GM23338 (cell line): ENCODE measurements around the gene SLAMF9.

ENCODE experiments used
- EZH2 ChIP-seq: fragments of 200-600 bp; sonication (generic); IDR thresholded peaks from one replicate; pipeline ENCODE4 v1.8.0; 2017; ENCODE audit warnings: antibody characterized with exemption, mild to moderate bottlenecking, low read depth; ENCODE audit not compliant: unreplicated experiment
- EZH2phosphoT487 ChIP-seq: fragments of 200-600 bp; sonication (generic); IDR thresholded peaks from one replicate; pipeline ENCODE4 v1.8.1; 2018; ENCODE audit warnings: antibody characterized with exemption; ENCODE audit not compliant: unreplicated experiment
- JUNB ChIP-seq: IDR thresholded peaks from one replicate; pipeline ENCODE4 v1.6.1; 2016; ENCODE audit warnings: antibody characterized with exemption; ENCODE audit not compliant: unreplicated experiment
- NANOG ChIP-seq: IDR thresholded peaks from 2 replicates; pipeline ENCODE4 v1.6.1; 2016; ENCODE audit warnings: antibody characterized with exemption, borderline replicate concordance
- POLR2AphosphoS5 ChIP-seq: IDR thresholded peaks from 2 replicates; pipeline ENCODE4 v1.6.1; 2016; ENCODE audit warnings: antibody characterized with exemption, low read depth
- STAT1 ChIP-seq: IDR thresholded peaks from one replicate; pipeline ENCODE4 v1.6.1; 2016; ENCODE audit warnings: antibody characterized with exemption; ENCODE audit not compliant: unreplicated experiment
- ZNF114 ChIP-seq: fragments of 250-450 bp; sonication (Bioruptor Pico); IDR thresholded peaks from 2 replicates; pipeline ENCODE4 v1.5.0; 2020; ENCODE audit warnings: mild to moderate bottlenecking, moderate library complexity
- ZNF331 ChIP-seq: fragments of 250-450 bp; sonication (Bioruptor Pico); IDR thresholded peaks from 2 replicates; pipeline ENCODE4 v1.5.0; 2020; ENCODE audit warnings: low read depth, mild to moderate bottlenecking, moderate library complexity
- TF ChIP-seq, protein P1 (sequence below), 2 experiments: fragments of 200-600 bp in 1 of 2; sonication (generic) in 1 of 2; conservative IDR thresholded peaks; 2 replicates each; pipeline versions ENCODE4 v1.5.1 to v1.6.1; 2016 to 2017; ENCODE audit warnings: antibody characterized with exemption in 2 of 2, low read depth in 2 of 2, mild to moderate bottlenecking in 2 of 2, moderate library complexity in 1 of 2
- TF ChIP-seq, protein P2 (sequence below): IDR thresholded peaks from one replicate; pipeline ENCODE4 v1.6.1; 2018; ENCODE audit warnings: antibody characterized with exemption; ENCODE audit not compliant: unreplicated experiment
- TF ChIP-seq, protein P3 (sequence below): IDR thresholded peaks from 2 replicates; pipeline ENCODE4 v1.6.1; 2016; ENCODE audit warnings: antibody characterized with exemption

DNA sequence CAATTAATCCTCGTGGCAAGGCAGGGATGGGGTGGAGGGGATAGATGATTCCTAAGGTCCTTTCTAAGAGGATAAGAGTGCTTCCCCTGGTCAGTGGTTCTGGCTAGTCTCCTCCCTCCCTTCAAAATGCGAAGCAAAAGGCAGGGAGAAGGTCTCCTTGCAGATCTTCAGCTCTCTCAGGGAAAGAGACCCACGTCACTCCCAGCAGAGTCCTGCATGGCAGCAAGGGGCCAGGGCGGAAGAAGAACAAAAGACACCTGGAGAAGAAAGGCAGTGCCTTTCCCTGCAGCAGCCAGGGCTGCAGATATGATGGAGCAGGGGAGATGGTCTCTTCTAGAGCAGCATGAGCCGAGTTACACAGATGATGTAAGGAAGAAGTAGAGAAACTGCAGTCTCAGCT is 29.6 kb upstream of the SLAMF9 start:
- TF ChIP-seq EZH2 (no peak), STAT1 (no peak), POLR2AphosphoS5 (no peak), NANOG (no peak), ZNF331 (CRISPR knock-in tag) (no peak), JUNB (no peak), EZH2phosphoT487 (no peak), ZNF114 (no peak)
- TF ChIP-seq, protein P1, sequence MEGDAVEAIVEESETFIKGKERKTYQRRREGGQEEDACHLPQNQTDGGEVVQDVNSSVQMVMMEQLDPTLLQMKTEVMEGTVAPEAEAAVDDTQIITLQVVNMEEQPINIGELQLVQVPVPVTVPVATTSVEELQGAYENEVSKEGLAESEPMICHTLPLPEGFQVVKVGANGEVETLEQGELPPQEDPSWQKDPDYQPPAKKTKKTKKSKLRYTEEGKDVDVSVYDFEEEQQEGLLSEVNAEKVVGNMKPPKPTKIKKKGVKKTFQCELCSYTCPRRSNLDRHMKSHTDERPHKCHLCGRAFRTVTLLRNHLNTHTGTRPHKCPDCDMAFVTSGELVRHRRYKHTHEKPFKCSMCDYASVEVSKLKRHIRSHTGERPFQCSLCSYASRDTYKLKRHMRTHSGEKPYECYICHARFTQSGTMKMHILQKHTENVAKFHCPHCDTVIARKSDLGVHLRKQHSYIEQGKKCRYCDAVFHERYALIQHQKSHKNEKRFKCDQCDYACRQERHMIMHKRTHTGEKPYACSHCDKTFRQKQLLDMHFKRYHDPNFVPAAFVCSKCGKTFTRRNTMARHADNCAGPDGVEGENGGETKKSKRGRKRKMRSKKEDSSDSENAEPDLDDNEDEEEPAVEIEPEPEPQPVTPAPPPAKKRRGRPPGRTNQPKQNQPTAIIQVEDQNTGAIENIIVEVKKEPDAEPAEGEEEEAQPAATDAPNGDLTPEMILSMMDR (conservative IDR thresholded peaks at IDR 0.05; ENCODE audit: low read depth in 2 of 2), result no peak
- TF ChIP-seq, protein P2, sequence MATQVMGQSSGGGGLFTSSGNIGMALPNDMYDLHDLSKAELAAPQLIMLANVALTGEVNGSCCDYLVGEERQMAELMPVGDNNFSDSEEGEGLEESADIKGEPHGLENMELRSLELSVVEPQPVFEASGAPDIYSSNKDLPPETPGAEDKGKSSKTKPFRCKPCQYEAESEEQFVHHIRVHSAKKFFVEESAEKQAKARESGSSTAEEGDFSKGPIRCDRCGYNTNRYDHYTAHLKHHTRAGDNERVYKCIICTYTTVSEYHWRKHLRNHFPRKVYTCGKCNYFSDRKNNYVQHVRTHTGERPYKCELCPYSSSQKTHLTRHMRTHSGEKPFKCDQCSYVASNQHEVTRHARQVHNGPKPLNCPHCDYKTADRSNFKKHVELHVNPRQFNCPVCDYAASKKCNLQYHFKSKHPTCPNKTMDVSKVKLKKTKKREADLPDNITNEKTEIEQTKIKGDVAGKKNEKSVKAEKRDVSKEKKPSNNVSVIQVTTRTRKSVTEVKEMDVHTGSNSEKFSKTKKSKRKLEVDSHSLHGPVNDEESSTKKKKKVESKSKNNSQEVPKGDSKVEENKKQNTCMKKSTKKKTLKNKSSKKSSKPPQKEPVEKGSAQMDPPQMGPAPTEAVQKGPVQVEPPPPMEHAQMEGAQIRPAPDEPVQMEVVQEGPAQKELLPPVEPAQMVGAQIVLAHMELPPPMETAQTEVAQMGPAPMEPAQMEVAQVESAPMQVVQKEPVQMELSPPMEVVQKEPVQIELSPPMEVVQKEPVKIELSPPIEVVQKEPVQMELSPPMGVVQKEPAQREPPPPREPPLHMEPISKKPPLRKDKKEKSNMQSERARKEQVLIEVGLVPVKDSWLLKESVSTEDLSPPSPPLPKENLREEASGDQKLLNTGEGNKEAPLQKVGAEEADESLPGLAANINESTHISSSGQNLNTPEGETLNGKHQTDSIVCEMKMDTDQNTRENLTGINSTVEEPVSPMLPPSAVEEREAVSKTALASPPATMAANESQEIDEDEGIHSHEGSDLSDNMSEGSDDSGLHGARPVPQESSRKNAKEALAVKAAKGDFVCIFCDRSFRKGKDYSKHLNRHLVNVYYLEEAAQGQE, result no peak
- TF ChIP-seq, protein P3, sequence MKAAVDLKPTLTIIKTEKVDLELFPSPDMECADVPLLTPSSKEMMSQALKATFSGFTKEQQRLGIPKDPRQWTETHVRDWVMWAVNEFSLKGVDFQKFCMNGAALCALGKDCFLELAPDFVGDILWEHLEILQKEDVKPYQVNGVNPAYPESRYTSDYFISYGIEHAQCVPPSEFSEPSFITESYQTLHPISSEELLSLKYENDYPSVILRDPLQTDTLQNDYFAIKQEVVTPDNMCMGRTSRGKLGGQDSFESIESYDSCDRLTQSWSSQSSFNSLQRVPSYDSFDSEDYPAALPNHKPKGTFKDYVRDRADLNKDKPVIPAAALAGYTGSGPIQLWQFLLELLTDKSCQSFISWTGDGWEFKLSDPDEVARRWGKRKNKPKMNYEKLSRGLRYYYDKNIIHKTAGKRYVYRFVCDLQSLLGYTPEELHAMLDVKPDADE, result no peak
